ENCODE data around the gene CST3. TPM values are rescaled to one million over a fixed set of nuclear protein-coding genes. Genes with fewer than 3 reads are reported as not detected.

The CST3 gene
- total RNA-seq, 1 experiment from 2014 or later = 158 TPM

DNA sequence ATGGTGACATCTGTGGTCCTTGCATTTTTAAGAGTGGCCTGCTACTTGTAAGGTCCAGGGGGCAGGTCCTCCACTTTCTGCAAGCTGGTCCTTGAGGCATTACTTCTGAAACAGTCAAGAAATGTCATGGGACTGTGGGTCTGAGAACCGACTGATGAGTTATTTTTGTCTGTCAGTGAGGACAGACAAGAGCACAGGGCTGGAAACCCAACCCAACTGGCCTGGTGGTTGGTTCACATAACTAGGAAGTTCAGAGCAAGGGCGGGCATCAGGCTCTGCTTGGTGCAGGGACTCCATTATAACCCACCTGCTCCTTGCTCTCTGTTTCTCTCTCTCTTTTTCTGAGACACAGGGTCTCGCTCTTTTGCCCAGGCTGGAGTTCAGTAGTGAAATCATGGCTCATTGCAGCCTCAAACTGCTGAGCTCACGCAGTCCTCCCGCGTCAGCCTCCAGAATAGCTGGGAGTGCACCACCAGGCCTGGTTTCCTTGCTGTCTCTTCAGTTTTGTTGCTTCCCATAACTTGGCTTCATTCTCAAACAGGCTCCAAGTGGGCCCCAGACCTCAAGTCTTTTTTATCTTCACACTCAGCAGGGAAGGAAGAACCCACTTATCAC lies 9.2 kb downstream of the CST3 start:
- Histone ChIP-seq H3K27me3 (ENCODE audit: control insufficient read depth, insufficient read depth, low read length) (no peaks in the 10 kb centered on the region), H3K9me3 (ENCODE audit: control insufficient read depth, insufficient read depth, low read depth, low read length) (no peaks in the 10 kb centered on the region), H3K4me3 (ENCODE audit: low read depth in 2 of 2, low read length in 2 of 2) (no peak overlapping the region), H3K36me3 (ENCODE audit: control insufficient read depth, insufficient read depth, low read length) (no peaks in the 10 kb centered on the region), H3K27ac (ENCODE audit: low read length) (no peak overlapping the region), H3K4me1 (ENCODE audit: control insufficient read depth, insufficient read depth, low read length) (no peaks in the 10 kb centered on the region)
- intact Hi-C loops (cut with micrococcal nuclease; ENCODE audit: unreplicated experiment) = no loop called here
- in situ Hi-C loops (cut with HindIII; ENCODE audit: low pct_unique_long_range_greater_than_20kb, low sequenced_read_pairs) = no loop called here
- ChIA-PET CTCF (no interaction called here), POLR2A (no interaction called here)
- DNase-seq (ENCODE audit: low read depth, low spot score) = no peak
- no TSS peak for BruUV-seq (replicated peaks)
- no peak for TF ChIP-seq TCF7L2 (IDR thresholded peaks at IDR 0.05; ENCODE audit: low read depth, low read length)
- TF ChIP-seq POLR2AphosphoS5 (IDR thresholded peaks at IDR 0.05; ENCODE audit: low read depth, low read length) = no peak
- TF ChIP-seq CTCF (IDR thresholded peaks at IDR 0.05) = no peak
- no peak for TF ChIP-seq SIN3A (IDR thresholded peaks at IDR 0.05; ENCODE audit: borderline replicate concordance, insufficient read depth, low read depth, low read length)
- TF ChIP-seq, protein P1, sequence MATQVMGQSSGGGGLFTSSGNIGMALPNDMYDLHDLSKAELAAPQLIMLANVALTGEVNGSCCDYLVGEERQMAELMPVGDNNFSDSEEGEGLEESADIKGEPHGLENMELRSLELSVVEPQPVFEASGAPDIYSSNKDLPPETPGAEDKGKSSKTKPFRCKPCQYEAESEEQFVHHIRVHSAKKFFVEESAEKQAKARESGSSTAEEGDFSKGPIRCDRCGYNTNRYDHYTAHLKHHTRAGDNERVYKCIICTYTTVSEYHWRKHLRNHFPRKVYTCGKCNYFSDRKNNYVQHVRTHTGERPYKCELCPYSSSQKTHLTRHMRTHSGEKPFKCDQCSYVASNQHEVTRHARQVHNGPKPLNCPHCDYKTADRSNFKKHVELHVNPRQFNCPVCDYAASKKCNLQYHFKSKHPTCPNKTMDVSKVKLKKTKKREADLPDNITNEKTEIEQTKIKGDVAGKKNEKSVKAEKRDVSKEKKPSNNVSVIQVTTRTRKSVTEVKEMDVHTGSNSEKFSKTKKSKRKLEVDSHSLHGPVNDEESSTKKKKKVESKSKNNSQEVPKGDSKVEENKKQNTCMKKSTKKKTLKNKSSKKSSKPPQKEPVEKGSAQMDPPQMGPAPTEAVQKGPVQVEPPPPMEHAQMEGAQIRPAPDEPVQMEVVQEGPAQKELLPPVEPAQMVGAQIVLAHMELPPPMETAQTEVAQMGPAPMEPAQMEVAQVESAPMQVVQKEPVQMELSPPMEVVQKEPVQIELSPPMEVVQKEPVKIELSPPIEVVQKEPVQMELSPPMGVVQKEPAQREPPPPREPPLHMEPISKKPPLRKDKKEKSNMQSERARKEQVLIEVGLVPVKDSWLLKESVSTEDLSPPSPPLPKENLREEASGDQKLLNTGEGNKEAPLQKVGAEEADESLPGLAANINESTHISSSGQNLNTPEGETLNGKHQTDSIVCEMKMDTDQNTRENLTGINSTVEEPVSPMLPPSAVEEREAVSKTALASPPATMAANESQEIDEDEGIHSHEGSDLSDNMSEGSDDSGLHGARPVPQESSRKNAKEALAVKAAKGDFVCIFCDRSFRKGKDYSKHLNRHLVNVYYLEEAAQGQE (IDR thresholded peaks at IDR 0.05; ENCODE audit: insufficient read depth in 1 of 2, low read depth in 2 of 2, low read length in 1 of 2) = no peak
- ATAC-seq = no peak

DNA sequence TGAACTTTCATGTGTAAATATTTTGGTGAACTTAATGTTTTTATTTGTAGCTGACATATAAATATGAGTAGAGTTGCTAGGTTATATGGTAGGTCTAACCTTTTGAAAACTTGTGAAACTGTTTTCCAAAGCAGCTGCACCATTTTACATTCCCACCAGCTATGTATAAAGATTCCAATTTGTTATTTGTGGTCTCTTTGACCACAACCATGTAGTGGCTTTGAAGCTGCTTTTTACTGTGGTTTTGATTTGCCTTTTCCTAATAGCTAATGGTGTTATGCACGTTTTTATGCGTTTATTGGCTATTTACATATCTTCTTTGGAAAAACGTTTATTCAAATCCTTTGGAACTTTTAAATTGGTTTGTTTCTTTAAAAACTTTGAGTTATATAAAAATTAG lies 10.3 kb downstream of the CST3 start:
- intact Hi-C loops (cut with micrococcal nuclease; ENCODE audit: unreplicated experiment) (no loop called here), in situ Hi-C loops (cut with HindIII; ENCODE audit: low pct_unique_long_range_greater_than_20kb, low sequenced_read_pairs) (no loop called here)

More for the DNA sequence above, 10.3 kb downstream of the CST3 start:
- no peaks in the 10 kb centered on the region for H3K4me1 ChIP-seq (ENCODE audit: control insufficient read depth, insufficient read depth, low read length)
- POLR2A ChIA-PET = interaction anchor here (0.6 to 0.7 kb wide), 2 partner anchors 880 to 1628 kb away, joined by 3 read pairs; no protein-coding TSS in a partner anchor
- CTCF ChIA-PET = no interaction called here
- no peaks in the 10 kb centered on the region for H3K9me3 ChIP-seq (ENCODE audit: control insufficient read depth, insufficient read depth, low read depth, low read length)
- H3K27ac ChIP-seq (ENCODE audit: low read length) = no peak overlapping the region
- no peak for ATAC-seq
- no peak for DNase-seq (ENCODE audit: low read depth, low spot score)
- TF ChIP-seq SIN3A (IDR thresholded peaks at IDR 0.05; ENCODE audit: borderline replicate concordance, insufficient read depth, low read depth, low read length) (no peak), TCF7L2 (IDR thresholded peaks at IDR 0.05; ENCODE audit: low read depth, low read length) (no peak)
- TF ChIP-seq, protein P1 (IDR thresholded peaks at IDR 0.05; ENCODE audit: insufficient read depth in 1 of 2, low read depth in 2 of 2, low read length in 1 of 2) = no peak
- BruUV-seq (replicated peaks) = no TSS peak
- no peaks in the 10 kb centered on the region for H3K36me3 ChIP-seq (ENCODE audit: control insufficient read depth, insufficient read depth, low read length)
- H3K4me3 ChIP-seq (ENCODE audit: low read depth in 2 of 2, low read length in 2 of 2) = no peak overlapping the region
- no peaks in the 10 kb centered on the region for H3K27me3 ChIP-seq (ENCODE audit: control insufficient read depth, insufficient read depth, low read length)
